Islet precursor cell (in vitro differentiated cells): ENCODE measurements around the gene COL12A1.
A peak's percentile ranks its signal among the peaks of the same experiment; 100 is the strongest.

ENCODE experiments used
- DNase-seq: peaks from one replicate; pipeline ENCODE4 v3.0.0-alpha.2; 2018

The COL12A1 gene

GRCh38 chr6:75205776-75206575 lies at the start of gene COL12A1:
Gene COL12A1, minus strand, starts transcription at chr6:75206053. Its CDS starts 3,261 bp downstream, at chr6:75202792.
- DNase-seq, result peak; percentile 95

DNA sequence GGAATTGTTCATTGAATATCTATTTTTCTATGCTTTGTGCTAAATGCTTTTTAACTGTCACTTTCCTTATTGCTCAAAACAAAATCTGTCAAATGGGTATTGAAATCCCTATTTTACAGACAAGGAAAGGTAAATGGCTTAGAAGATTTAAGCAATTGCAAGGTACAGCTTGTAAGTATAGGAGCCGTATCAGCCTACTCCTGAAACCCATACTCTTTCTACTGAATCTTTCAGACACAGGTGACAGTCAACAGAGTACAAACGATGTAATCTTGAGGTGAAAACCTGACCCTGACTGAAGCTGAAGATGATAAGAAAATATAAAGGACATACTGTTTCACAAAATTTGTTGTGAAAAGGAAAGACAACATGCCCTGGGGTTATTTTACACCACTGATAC lies 44.7 kb upstream of the COL12A1 start:
- DNase-seq, result no peak

DNA sequence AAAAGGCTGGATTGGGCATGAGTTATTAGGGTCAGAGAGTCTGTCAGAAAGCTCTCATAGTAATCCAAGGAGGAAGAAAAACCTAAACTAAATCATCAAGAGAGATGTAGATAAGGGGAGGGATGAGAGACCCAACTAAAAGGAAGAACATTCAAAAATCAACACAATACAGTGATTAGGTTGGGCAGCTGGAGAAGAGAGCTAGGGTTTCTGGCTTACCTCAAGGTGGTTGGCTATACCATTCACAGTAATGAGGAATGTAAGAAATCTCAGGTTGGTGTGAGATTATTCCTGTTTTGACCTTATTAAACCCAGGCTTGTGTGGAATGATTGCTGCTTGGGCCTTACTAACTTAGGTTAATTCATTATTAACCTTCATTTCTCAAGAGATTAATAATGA lies 44.0 kb upstream of the COL12A1 start:
- DNase-seq, result no peak

GRCh38 chr6:75246386-75246785 lies 40.5 kb upstream of the COL12A1 start:
- no peak for DNase-seq

DNA sequence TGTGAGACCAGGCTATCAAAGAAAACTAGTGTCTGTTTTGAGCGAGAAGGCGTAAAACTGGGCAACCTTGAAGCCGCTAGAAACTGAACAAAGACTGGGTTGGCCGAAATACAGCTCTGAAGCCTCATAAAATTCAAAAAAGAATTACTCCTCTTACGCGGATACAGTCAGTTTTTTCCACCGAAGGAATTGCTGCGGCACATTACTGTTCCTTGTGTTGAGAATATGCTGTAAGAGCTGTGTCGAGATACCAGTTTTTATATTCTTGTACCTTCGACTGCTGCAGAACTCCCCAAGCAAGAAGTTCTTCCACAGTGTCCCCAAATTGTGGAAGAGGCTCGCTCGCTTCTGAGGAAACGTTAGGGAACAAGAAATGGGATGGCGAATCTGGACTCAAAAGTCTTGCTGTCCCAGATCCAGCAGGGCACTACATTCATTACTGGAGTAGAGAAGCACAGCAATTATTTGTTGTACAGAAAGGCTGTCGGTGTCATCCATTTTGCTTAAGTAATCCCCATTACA lies 38.3 kb upstream of the COL12A1 start:
- no peak for DNase-seq

GRCh38 chr6:75243333-75244062 lies 37.6 kb upstream of the COL12A1 start, which contains the start of gene COX7A2:
Gene COX7A2, minus strand, starts transcription at chr6:75243801. Its CDS starts 67 bp downstream, at chr6:75243734.
- peak; percentile 98 for DNase-seq

DNA sequence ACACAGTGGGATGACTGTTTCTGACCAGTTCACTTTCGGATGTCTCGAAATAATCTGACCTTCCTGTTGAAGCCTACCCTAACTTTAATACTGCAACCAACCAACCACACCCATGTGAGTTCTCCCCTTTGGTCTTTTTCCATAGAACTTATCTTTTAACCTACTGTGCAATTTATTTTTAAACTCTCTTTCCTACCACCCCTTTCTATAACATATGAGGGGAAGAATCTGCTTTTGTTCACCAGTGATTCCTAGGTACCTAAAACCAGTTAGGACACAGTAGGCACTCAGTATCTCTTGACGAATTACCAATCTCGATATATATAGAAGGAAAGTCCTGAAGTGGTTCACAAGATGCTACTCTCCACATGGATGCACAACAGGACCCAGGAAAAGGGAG lies 30.8 kb upstream of the COL12A1 start:
- no peak for DNase-seq

- DNase-seq, result no peak
Measured at GRCh38 chr6:75235271-75235670, 29.4 kb upstream of the COL12A1 start.

DNA sequence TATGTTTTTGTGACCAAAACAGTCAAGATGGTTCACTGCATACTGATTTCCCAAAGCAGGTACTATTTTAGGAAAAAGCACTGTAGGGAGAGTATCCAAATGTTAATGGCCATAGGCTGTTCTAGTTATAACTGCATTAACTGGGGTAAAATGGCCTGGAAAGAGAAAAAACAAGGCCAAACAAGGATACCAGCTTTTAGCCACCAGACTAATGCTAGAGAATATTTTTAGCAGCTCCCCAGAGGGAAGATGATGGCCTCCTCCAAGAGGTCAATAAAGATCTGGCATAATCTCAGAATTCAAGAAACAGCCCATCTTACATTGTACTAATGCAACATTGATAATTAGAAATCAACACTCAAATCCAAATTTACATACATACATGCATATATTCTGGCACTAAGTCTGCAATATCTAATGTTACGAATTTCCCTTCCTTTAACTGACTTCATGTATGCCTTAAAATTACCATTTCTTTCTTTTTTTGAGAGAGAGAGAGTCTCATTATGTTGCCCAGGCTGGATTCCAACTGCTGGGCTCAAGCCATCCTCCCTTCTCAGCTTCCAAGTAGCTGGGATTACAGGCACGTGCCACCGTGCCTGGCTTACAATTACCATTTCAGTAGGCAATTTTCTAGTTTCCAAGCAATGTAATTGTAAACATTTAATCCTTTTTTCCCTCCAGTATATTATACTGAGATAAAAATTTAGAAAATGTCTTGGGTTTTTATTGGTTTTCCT lies 28.4 kb upstream of the COL12A1 start:
- no peak for DNase-seq

- DNase-seq, result no peak
Measured at GRCh38 chr6:75233092-75233615, 27.3 kb upstream of the COL12A1 start.

DNA sequence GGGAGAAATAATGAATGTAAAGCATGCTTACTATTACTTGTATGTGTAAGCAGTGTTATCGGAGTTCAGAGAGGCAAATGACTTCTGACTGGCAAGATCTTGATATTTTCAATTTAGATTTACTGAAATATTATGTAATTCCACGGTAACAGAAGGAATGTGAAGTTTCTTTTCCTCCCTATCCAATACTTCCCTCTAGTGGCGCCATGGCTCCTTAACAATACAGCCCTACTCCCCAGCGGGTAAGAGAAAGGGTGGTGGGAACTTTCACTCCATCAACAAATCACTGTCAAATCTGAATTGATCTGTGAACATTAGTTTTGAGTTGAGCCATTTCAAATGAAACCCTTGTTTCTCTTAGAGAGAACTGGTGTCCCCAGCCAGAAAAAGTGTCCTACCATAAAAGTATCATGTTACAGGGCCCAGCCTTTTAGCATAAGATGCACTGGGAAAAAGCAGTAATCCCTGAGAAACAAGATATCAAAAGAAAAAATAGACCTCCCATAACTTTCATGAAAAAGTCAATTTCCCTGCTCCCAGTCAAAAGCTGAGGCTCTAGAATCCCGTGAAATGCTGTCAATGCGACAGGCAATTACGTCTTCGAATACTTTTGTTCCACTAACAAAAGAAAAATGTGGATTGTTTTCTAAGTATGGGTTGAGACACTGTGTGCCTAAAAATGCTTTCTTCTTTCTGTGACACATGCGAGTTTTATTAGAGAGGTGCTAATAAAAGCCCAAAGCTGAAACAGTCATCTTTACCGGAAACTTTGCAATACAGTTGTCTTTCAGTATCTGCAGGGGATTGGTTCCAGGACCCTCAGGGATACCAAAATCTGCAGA lies 24.9 kb upstream of the COL12A1 start:
- DNase-seq, result no peak

DNA sequence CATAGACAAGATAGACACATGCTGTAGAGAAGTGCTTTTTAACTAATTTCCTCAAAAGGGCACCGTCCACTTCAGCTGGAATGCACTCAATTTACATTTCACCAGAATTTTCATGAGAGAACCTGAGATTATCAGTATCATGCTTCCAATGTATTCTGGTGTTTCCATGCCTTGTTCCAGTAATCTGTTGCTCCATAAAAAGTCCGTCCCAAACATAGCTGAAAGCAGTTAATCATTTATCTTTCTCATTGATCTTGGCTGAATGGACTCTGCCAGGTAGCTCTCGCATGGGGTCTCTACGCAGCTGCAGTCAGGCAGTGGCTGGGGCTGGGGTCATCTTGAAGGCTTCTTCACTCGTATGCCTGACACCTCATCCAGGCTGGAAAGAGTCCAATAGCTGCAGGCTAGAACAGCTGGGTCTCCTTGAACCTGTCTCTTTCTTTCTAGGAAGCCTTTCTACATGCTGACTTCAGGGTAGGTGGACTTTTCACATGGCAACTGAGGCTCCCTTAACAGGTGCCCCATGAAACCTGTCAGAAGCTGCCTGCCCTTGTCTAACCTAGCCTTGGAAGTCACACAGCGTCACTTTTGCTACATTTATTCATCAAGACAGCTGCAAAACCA lies 18.6 kb upstream of the COL12A1 start:
- no peak for DNase-seq

- DNase-seq, result no peak
Measured at GRCh38 chr6:75223428-75223827, 17.6 kb upstream of the COL12A1 start.

DNA sequence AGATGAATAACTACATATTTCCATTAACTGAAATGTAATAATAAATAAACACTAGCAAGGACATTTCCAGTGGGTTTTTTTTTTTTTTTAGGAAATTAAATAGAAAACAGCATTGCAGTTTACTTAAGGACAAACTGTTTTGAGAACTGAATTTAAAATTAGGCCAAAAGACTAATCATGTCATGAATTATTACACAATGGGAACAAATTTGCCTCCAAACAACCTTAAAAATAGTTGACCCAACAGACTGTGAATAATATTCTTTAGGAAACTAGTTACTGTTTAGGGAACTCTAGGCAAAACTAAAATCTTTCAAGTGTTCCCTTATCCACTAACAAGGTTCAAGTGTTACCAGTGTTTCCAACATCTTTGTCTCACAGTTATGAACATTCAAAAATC lies 16.4 kb upstream of the COL12A1 start:
- no peak for DNase-seq

DNA sequence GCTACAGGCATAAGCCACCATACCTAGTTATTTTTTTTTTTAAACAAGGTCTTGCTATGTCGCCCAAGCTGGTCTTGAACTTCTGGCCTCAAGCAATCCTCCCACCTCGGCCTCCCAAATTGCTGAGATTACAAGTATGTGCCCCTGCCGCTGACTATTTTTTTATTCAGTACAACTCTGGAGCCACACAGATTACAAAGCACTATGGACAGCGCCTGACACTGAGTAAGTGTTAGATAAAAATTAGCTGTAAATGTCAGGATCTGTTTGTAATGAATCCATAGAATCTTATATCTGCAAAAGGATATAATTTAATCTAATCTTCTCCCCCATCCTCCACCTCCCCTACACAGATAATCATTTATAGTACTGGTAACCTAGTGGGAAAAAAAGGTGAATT lies 15.3 kb upstream of the COL12A1 start:
- DNase-seq, result no peak

DNA sequence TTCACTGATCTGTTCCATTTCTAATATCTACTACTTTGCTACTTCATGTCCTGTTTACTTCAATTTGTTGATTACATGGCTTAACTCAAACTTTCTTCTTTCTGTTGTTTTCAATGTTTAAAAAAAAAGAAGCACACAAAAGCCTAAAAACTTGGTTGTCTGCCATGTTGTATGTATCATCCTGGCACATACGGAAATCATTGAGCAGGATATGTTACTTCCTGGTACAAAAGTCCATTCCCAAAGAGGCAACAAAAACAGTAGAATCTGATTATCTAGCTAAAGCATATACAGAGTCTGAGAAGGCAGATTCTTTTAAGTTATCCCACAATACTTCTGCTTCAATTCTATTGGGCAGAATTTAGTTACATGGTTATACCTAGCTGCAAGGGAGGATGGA lies 14.5 kb upstream of the COL12A1 start:
- DNase-seq, result no peak

- DNase-seq, result no peak
Measured at GRCh38 chr6:75219263-75219662, 13.4 kb upstream of the COL12A1 start.

GRCh38 chr6:75217193-75217592 lies 11.3 kb upstream of the COL12A1 start:
- DNase-seq, result no peak

DNA sequence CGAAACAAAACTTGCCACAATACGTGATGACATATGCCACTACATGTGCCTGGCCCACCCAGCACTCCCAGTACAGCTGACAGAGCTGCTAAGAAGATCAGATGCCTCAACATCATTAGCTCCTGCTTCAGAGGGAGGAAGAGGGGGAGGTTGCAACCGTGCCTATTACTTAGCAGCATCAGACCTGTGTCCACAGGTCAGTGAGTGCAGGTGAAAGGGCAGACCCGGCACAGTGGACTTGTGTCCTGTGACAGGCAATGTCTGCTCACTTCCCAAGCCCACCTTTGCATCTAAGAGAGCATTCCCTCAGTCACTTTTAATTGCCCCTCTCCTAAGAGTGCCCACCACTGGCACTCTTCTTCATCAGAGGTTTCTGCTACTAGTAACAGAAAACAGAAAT lies 9.4 kb upstream of the COL12A1 start:
- DNase-seq, result no peak

DNA sequence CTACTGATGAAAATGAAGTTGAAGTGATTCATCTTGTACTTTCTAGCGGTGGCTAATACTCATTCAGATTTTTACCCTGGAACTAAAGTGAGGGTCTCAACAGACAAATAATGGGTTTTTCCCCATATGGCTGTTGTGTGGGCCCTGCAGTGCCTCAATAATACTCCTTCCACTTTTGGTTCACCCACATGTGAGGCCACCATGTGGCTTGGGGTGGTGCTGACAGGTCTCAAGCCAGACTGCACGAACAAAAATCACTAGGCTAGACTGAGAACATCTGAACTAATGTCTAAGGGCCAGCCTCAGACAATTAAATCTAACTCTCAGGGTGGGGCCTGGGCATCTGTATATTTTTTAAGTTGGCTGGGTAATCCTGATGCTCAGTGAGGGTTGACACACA lies 7.9 kb upstream of the COL12A1 start:
- DNase-seq, result no peak

GRCh38 chr6:75213112-75213511 lies 7.3 kb upstream of the COL12A1 start:
- DNase-seq, result no peak
